ENCODE data around the gene MYL12A.
"Not testable (repeated sequence)": the region's sequence is repeated elsewhere in the genome, so short reads cannot be mapped to it uniquely, and the experiment has no call there.

The MYL12A gene

DNA sequence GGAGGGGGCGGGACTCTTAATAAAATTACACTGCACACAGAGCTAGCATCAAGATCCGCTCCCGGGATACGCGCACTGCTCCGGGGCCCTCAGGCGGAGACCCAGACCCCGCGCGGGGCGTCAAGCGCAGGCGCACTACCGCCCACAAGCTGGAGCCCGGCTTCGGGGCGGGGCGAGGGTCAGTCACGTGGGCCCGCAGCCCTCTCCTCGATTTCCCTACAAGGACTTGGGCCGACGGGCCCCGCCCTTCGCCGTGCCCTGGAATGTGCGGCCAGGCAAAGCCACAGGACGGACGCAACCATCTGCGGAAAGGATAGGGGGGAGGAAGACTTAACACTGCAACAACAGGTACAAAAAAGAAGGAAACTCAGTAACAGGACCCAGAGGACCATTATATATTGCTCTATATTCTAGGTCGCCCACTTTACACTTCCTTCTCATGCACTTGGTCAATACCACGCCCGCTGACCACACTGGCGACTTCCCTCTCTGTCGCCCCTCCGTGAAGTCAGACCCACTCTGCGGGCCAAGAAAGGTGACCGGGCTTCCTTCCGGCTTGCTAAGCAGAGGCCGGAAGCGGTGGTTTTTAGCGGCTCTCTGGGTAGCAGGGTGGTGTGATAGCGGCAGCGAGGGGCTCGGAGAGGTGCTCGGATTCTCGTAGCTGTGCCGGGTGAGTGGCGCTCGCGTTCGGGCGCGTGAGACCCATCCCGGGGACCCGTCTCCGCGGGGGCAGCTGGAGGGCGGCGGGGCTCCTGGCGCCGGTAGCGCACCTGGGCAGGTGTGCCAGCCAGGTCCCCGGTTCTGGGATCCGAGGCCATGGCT, at the start of gene MYL12A:
TSS of gene MYL12A (plus strand) at position 562 of the 822 bp plus-strand sequence. CDS start 5,447 bp downstream, outside the sequence.
- peaks cover 14% of the 10 kb centered on the region for H3K9me3 Mint-ChIP-seq
- peak within 1 kb of the TSS; percentile 100 for H3K27ac Mint-ChIP-seq
- H3K36me3 Mint-ChIP-seq (ENCODE audit: low read depth): peaks cover 14% of the 10 kb centered on the region
- TF ChIP-seq, protein P1, sequence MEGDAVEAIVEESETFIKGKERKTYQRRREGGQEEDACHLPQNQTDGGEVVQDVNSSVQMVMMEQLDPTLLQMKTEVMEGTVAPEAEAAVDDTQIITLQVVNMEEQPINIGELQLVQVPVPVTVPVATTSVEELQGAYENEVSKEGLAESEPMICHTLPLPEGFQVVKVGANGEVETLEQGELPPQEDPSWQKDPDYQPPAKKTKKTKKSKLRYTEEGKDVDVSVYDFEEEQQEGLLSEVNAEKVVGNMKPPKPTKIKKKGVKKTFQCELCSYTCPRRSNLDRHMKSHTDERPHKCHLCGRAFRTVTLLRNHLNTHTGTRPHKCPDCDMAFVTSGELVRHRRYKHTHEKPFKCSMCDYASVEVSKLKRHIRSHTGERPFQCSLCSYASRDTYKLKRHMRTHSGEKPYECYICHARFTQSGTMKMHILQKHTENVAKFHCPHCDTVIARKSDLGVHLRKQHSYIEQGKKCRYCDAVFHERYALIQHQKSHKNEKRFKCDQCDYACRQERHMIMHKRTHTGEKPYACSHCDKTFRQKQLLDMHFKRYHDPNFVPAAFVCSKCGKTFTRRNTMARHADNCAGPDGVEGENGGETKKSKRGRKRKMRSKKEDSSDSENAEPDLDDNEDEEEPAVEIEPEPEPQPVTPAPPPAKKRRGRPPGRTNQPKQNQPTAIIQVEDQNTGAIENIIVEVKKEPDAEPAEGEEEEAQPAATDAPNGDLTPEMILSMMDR (IDR thresholded peaks at IDR 0.05): no peak
- H3K4me1 Mint-ChIP-seq: peaks cover 29% of the 10 kb centered on the region
- peak; percentile 97 for DNase-seq
- H3K4me3 Mint-ChIP-seq: peak within 1 kb of the TSS; percentile 98
- no peaks in the 10 kb centered on the region for H3K27me3 Mint-ChIP-seq (ENCODE audit: low read depth, poor library complexity)

DNA sequence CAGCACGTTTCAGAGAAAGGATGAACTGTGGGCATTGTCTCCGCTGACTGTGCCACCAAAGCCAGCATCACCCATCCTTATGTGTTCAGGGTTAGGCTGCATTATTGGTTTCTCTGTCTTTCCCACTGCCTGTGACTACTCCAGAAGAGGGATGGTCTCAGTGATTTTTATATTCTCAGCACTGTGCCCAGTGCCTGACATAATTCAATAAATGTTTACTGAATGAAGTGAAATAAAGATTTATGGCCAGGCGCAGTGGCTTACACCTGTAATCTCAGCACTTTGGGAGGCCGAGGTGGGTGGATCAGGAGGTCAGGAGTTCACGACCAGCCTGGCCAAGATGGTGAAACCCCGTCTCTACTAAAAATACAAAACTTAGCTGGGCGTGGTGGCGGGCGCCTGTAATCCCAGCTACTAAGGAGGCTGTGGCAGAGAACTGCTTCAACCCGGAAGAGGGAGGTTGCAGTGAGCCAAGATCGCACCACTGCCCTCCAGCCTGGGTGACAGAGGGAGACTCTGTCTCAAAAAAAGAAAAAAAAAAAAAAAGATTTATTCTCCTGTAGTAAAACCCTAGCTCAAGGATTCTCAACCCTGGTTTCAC, 49.2 kb upstream of the MYL12A start:
- not testable (repeated sequence) for H3K27ac Mint-ChIP-seq; H3K4me3 Mint-ChIP-seq; H3K4me1 Mint-ChIP-seq; H3K36me3 Mint-ChIP-seq (ENCODE audit: low read depth); H3K27me3 Mint-ChIP-seq (ENCODE audit: low read depth, poor library complexity); DNase-seq
- peaks cover 20% of the 10 kb centered on the region for H3K9me3 Mint-ChIP-seq

DNA sequence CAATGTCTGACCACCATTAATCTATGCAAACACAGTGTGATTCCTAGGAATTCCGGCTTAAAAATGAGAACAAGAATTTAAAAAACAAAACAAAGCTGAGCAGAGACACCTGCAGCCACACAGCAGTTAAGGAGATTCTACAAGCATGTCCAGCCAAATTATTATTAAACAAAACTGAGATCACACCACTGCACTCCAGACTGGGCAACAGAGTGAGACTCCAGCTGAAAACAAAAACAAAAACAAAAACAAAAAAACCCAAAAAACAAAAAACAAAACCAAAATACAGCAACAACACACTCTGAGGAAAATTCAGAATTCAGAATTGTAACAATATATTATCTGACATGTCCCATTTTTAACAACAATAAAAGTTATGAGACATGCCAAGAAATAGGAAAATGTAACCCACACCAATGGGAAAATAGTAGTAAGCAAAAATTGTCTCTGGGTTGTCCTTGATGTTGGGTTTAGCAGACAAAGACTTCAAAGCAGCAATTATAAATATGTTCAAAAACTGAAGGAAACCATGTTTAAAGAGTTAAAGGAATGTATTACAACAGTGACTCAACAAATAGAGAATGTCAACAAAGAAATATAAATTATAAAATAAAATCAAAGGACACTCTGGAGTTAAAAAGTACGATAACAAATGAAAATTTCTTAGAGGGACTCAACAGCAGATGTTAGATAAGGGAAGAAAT, 47.5 kb upstream of the MYL12A start:
- Mint-ChIP-seq H3K27me3 (ENCODE audit: low read depth, poor library complexity) (no peaks in the 10 kb centered on the region), H3K9me3 (peaks cover 37% of the 10 kb centered on the region), H3K27ac (no peak overlapping the region)

DNA sequence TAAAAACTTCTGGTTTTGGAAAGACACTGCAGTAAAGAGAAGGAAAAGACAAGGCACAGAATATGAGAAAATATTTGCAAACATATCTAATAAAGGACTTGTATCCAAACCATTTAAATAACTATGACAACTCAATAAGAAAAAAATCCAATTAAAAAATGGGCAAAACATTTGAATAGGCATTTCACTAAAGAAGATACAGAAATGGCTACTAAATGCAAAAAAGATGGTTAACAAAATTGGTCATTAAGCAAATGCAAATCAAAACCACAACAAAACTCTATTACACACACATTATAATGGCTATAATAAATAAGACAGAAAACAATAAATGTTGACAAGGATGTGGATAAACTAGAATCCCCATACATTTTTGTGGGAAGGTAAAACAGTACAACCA, 42.4 kb upstream of the MYL12A start:
- no peaks in the 10 kb centered on the region for H3K4me1 Mint-ChIP-seq
- DNase-seq: no peak
- TF ChIP-seq, protein P1 (IDR thresholded peaks at IDR 0.05): no peak
- H3K9me3 Mint-ChIP-seq: peaks cover 39% of the 10 kb centered on the region
- H3K27ac Mint-ChIP-seq: no peak overlapping the region
- no peak overlapping the region for H3K4me3 Mint-ChIP-seq
- peaks cover 3% of the 10 kb centered on the region for H3K27me3 Mint-ChIP-seq (ENCODE audit: low read depth, poor library complexity)
- peaks cover 21% of the 10 kb centered on the region for H3K36me3 Mint-ChIP-seq (ENCODE audit: low read depth)

More for the DNA sequence above, 47.5 kb upstream of the MYL12A start:
- Mint-ChIP-seq H3K4me3 (no peak overlapping the region), H3K4me1 (no peaks in the 10 kb centered on the region), H3K36me3 (ENCODE audit: low read depth) (peaks cover 21% of the 10 kb centered on the region)
- TF ChIP-seq, protein P1 (IDR thresholded peaks at IDR 0.05): no peak
- DNase-seq: no peak

DNA sequence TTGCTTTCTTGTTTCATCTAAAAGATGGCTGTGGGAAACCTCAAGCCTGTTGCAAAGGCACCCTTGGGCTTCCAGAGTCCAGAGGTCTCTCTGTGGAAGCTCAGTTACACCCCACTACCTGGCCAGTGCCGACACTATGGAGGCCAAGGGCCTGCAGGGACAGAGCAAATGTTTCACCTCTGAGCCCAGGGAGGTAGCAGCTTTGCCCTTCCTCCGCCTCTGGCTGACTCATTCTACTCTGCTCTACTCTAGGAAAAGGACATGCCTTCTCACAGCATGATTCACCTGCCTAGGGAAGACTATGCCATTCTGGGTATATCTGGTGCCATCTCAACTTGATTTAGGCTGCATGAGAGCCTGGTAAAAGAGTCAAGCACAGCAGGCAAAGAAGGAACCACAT, 40.0 kb upstream of the MYL12A start:
- Mint-ChIP-seq H3K36me3 (ENCODE audit: low read depth) (peaks cover 21% of the 10 kb centered on the region), H3K27me3 (ENCODE audit: low read depth, poor library complexity) (peaks cover 3% of the 10 kb centered on the region), H3K9me3 (peaks cover 28% of the 10 kb centered on the region), H3K4me3 (no peak overlapping the region), H3K4me1 (peaks cover 11% of the 10 kb centered on the region), H3K27ac (no peak overlapping the region)
- DNase-seq: no peak
- TF ChIP-seq, protein P1 (IDR thresholded peaks at IDR 0.05): no peak

DNA sequence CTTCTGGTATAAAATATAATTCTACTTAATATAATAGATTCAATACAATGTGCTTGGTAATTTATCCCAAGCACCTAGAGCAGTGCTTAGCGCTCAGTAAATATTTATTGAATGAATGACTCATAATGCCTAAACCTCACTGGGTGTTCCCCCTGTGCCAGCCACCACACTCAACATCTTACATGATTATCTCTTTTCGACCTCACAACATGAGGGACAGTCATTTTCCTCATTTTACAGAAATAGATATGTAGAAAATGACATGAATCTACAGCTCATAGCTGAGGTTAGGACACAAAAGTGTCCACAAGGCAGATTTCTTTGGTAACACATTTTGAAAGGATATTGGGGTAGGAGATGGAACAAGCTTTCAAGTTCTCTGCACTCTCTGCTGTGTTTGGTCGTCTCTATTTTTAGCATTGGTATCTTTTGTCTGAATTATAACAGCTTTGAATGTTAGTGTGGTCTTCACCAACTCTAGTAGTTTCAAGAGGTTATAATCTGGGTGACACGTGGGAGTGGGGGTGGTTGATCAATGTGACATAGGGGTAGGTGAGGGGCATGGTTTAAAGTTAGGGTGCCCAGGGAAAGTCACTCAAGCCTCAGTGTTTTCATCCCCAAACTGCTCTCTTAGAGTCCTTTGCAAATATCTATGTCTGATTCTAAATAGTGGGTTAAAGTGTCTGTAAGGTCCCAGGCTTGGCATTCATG, 37.6 kb upstream of the MYL12A start:
- Mint-ChIP-seq H3K4me1 (peaks cover 21% of the 10 kb centered on the region), H3K9me3 (peaks cover 7% of the 10 kb centered on the region), H3K27me3 (ENCODE audit: low read depth, poor library complexity) (peaks cover 3% of the 10 kb centered on the region), H3K4me3 (no peak overlapping the region), H3K36me3 (ENCODE audit: low read depth) (peaks cover 2% of the 10 kb centered on the region), H3K27ac (no peak overlapping the region)
- TF ChIP-seq, protein P1 (IDR thresholded peaks at IDR 0.05): no peak
- DNase-seq: no peak

All from nephron progenitor cell (in vitro differentiated cells).